Heart left ventricle (tissue), 16 donors: ENCODE results near the gene ITGAE. TPM values are rescaled to one million over a fixed set of nuclear protein-coding genes. Genes with fewer than 3 reads are reported as not detected.

Source experiments
- ATAC-seq, 4 donors: fragments of 200-7000 bp; cut with Tn5 transposase; one replicate each; pipeline ENCODE4 v1.9.1; 2020 to 2022; ENCODE audit warnings: moderate library complexity in 4 of 4, mild to moderate bottlenecking in 3 of 4, moderate number of reproducible peaks in 1 of 4
- DNase-seq, 5 donors: peaks; one replicate each; pipeline ENCODE4 v3.0.0-alpha.2; 2020
- H3K27ac ChIP-seq, 12 donors: fragments of 200-600 bp; sonication (generic) in 4 of 12; one replicate each; pipeline versions ENCODE4 v1.5.0 to v1.8.0; 2016 to 2022; ENCODE audit warnings: mild to moderate bottlenecking in 2 of 12
- H3K27me3 ChIP-seq, 9 donors: fragments of 200-600 bp; sonication (generic) in 2 of 9; one replicate each; pipeline versions ENCODE4 v1.5.1 to v1.8.0; 2016 to 2022; ENCODE audit warnings: mild to moderate bottlenecking in 3 of 9
- H3K36me3 ChIP-seq, 9 donors: fragments of 200-600 bp; sonication (generic) in 2 of 9; one replicate each; pipeline versions ENCODE4 v1.5.0 to v1.8.0; 2018 to 2022; ENCODE audit warnings: mild to moderate bottlenecking in 2 of 9
- H3K4me1 ChIP-seq, 12 donors: fragments of 200-600 bp; sonication (generic) in 4 of 12; one replicate each; pipeline versions ENCODE4 v1.5.0 to v1.8.0; 2016 to 2022; ENCODE audit warnings: mild to moderate bottlenecking in 3 of 12
- H3K4me3 ChIP-seq, 12 donors: fragments of 200-600 bp; sonication (generic) in 4 of 12; one replicate each; pipeline versions ENCODE4 v1.5.0 to v1.8.0; 2017 to 2022; ENCODE audit warnings: mild to moderate bottlenecking in 9 of 12, moderate library complexity in 4 of 12
- H3K9me3 ChIP-seq, 12 donors: fragments of 200-600 bp; sonication (generic) in 4 of 12; one replicate each; pipeline versions ENCODE4 v1.5.0 to v1.8.0; 2016 to 2022; ENCODE audit warnings: mild to moderate bottlenecking in 1 of 12
- POLR2A ChIP-seq, 2 donors: fragments of 450-650 bp; IDR thresholded peaks; one replicate each; pipeline ENCODE4 v1.6.1; 2017; ENCODE audit warnings: antibody characterized with exemption in 2 of 2, mild to moderate bottlenecking in 2 of 2, moderate library complexity in 2 of 2
- WGBS, 4 donors: extraction: QIAGEN DNeasy Blood & Tissue Kit in 2 of 4; methylation state at CpG; one replicate each; pipeline versions ENCODE4 v1.1.5 to v1.1.7; 2013 to 2018; 5-methylcytosine and 5-hydroxymethylcytosine counted together
- intact Hi-C, 10 donors: fragments of 100-400 bp; cut with DNase I; formaldehyde crosslinking; loops; one replicate each; pipeline versions ENCODE4 v1.11.1 to v1.14.2; 2022
- polyA plus RNA-seq, 2 donors: library from polyadenylated mRNA; stranded (reverse); fragments of 200-250 nt; gene quantifications; one replicate each; pipeline ENCODE4 v1.2.3, GENCODE V29; 2013
- total RNA-seq, 9 donors: library from RNA; depleted of rRNA in 2 of 9; stranded (reverse); fragments of >200 nt in 2 of 9; fragmentation: NEBNext Ultra II Directional in 3 of 9; extraction: Animal tissue kit (Norgen Biotek cat#: 25700) in 3 of 9; gene quantifications; one replicate each; pipeline versions ENCODE4 v1.1.0 to v1.2.4, GENCODE V29; 2016 to 2023
- TF ChIP-seq, protein P1 (sequence below), 12 donors: fragments of 200-600 bp; sonication (generic) in 4 of 12; IDR thresholded peaks; one replicate each; pipeline versions ENCODE4 v1.5.0 to v1.8.0; 2018 to 2022; ENCODE audit warnings: antibody characterized with exemption in 12 of 12, mild to moderate bottlenecking in 5 of 12
- donor health status: ischemic (EF 13 %, LVEDD 7.1; RV severe dilation, severe dysfunction).
- donor health status: healthy with polysubstance abuse.
- donor health status: DM: no; HTN: yes; CAD: no.
- donor health status: DM: no; HTN: no; CAD: no.
- donor health status: ischemic (EF 25% LVEDD 6.9; RV normal size, moderate dysfunction).
- donor health status: ischemic (EF 25% LVEDD 5.7; RV mildly dilated, moderate dysfunction).
- donor health status: healthy.
- donor health status: DM: yes; HTN: yes; CAD: no.
- donor health status: ischemic (EF 35%, LVEDD 5.7; RV mildly dilated, moderate dysfunction).
- donor health status: nonischemic (EF 11% LVEDD 7.7; RV severe dilation, severe dysfunction).
- donor health status: DM: yes; HTN: yes; CAD: no.
- donor health status: PGD.
- donor health status: ischemic (EF 29% LVEDD 5.4; RV normal size, mild dysfunction).
- donor health status: nonischemic (EF 23%, LVEDD 6.1; RV moderate dilation, normal function).

ITGAE gene
- total and polyA plus RNA-seq, 11 donors = 7.1 to 32.9 (median 15.3) TPM

GRCh38 chr17:3836551-3836950 is 35.6 kb upstream of the ITGAE start:
- peaks cover 0 to 89% (median 79%) of the 10 kb centered on the region in 9 donors for H3K36me3 ChIP-seq
- ATAC-seq (no peak), DNase-seq (no peak)
- H3K4me3 ChIP-seq = no peak overlapping the region
- 91 to 94% (median 92%) methylated on average over 10 of the region's 10 CpGs for WGBS, 4 donors
- TF ChIP-seq, protein P1, sequence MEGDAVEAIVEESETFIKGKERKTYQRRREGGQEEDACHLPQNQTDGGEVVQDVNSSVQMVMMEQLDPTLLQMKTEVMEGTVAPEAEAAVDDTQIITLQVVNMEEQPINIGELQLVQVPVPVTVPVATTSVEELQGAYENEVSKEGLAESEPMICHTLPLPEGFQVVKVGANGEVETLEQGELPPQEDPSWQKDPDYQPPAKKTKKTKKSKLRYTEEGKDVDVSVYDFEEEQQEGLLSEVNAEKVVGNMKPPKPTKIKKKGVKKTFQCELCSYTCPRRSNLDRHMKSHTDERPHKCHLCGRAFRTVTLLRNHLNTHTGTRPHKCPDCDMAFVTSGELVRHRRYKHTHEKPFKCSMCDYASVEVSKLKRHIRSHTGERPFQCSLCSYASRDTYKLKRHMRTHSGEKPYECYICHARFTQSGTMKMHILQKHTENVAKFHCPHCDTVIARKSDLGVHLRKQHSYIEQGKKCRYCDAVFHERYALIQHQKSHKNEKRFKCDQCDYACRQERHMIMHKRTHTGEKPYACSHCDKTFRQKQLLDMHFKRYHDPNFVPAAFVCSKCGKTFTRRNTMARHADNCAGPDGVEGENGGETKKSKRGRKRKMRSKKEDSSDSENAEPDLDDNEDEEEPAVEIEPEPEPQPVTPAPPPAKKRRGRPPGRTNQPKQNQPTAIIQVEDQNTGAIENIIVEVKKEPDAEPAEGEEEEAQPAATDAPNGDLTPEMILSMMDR (IDR thresholded peaks at IDR 0.05) = no peak
- TF ChIP-seq POLR2A (IDR thresholded peaks at IDR 0.05) = no peak
- peak overlapping the region in 4 of 12 donors; percentile 58 to 74 (median 64) for H3K27ac ChIP-seq
- H3K4me1 ChIP-seq = peaks cover 0 to 47% (median 15%) of the 10 kb centered on the region in 12 donors
- H3K9me3 ChIP-seq = no peaks in the 10 kb centered on the region
- no peaks in the 10 kb centered on the region for H3K27me3 ChIP-seq
- intact Hi-C loops = no loop called here

GRCh38 chr17:3835410-3836229 is 34.6 kb upstream of the ITGAE start:
- TF ChIP-seq, protein P1 (IDR thresholded peaks at IDR 0.05) = no peak
- no peak for TF ChIP-seq POLR2A (IDR thresholded peaks at IDR 0.05)
- peak in 4 of 5 donors; percentile 47 to 68 (median 56) for DNase-seq
- Histone ChIP-seq H3K36me3 (peaks cover 0 to 86% (median 73%) of the 10 kb centered on the region in 9 donors), H3K4me1 (peaks cover 0 to 42% (median 15%) of the 10 kb centered on the region in 12 donors), H3K27me3 (no peaks in the 10 kb centered on the region), H3K27ac (peak overlapping the region in 11 of 12 donors; percentile 10 to 87 (median 61)), H3K9me3 (no peaks in the 10 kb centered on the region), H3K4me3 (no peak overlapping the region)
- intact Hi-C loops = no loop called here
- WGBS, 4 donors = 50 to 63% (median 57%) methylated on average over 14 of the region's 14 CpGs
- peak; percentile 80 to 93 (median 87) for ATAC-seq

- WGBS, 4 donors = 88 to 91% (median 88%) methylated on average over 4 of the region's 4 CpGs
- ATAC-seq (no peak), DNase-seq (no peak)
- Histone ChIP-seq H3K4me1 (peaks cover 0 to 39% (median 15%) of the 10 kb centered on the region in 12 donors), H3K36me3 (peaks cover 0 to 85% (median 73%) of the 10 kb centered on the region in 9 donors), H3K9me3 (no peaks in the 10 kb centered on the region), H3K4me3 (no peak overlapping the region), H3K27ac (peak overlapping the region in 9 of 12 donors; percentile 47 to 87 (median 64)), H3K27me3 (no peaks in the 10 kb centered on the region)
- intact Hi-C loops = no loop called here
- no peak for TF ChIP-seq POLR2A (IDR thresholded peaks at IDR 0.05)
- TF ChIP-seq, protein P1 (IDR thresholded peaks at IDR 0.05) = no peak
Observed at GRCh38 chr17:3834811-3835210, 33.8 kb upstream of the ITGAE start.

GRCh38 chr17:3828852-3829232 is 27.9 kb upstream of the ITGAE start:
- intact Hi-C loops = loop anchor here in 2 of 10 donors (5.0 to 10.0 kb wide), 2 partner anchors 92 to 94 kb away; no protein-coding TSS in a partner anchor
- ATAC-seq = peak in 3 of 4 donors; percentile 19 to 48 (median 25)
- peak overlapping the region in 11 of 12 donors; percentile 31 to 88 (median 70) for H3K27ac ChIP-seq
- peaks cover 0 to 90% (median 75%) of the 10 kb centered on the region in 9 donors for H3K36me3 ChIP-seq
- no peak overlapping the region for H3K4me3 ChIP-seq
- no peaks in the 10 kb centered on the region for H3K9me3 ChIP-seq
- no peak for DNase-seq
- TF ChIP-seq, protein P1 (IDR thresholded peaks at IDR 0.05) = no peak
- TF ChIP-seq POLR2A (IDR thresholded peaks at IDR 0.05) = no peak
- H3K4me1 ChIP-seq = peaks cover 0 to 26% (median 15%) of the 10 kb centered on the region in 12 donors
- 52 to 76% (median 72%) methylated on average over 7 of the region's 7 CpGs for WGBS, 4 donors
- no peaks in the 10 kb centered on the region for H3K27me3 ChIP-seq
